Measurements from ENCODE around the gene TRMT13.

The TRMT13 gene

GRCh38 chr1:100132566-100133477, at the start of gene TRMT13, which contains the start of gene SASS6:
TSS of gene TRMT13 (plus strand) at chr1:100133163. CDS start at chr1:100133169, 6 bp downstream.
TSS of gene SASS6 (minus strand) at chr1:100132930. CDS start at chr1:100132814, 116 bp downstream.
- peak; percentile 93 for DNase-seq (ENCODE audit: low spot score)

GRCh38 chr1:100087396-100087795, 45.6 kb upstream of the TRMT13 start:
- no peak for DNase-seq (ENCODE audit: low spot score)

- no peak for DNase-seq (ENCODE audit: low spot score)
These were observed 43.9 kb upstream of the TRMT13 start for GRCh38 chr1:100089082-100089481.

- no peak for DNase-seq (ENCODE audit: low spot score)
These were observed 42.5 kb upstream of the TRMT13 start for GRCh38 chr1:100090471-100090870.

- DNase-seq (ENCODE audit: low spot score): no peak
These were observed 32.8 kb upstream of the TRMT13 start for GRCh38 chr1:100100202-100100601.

GRCh38 chr1:100101564-100101963, 31.4 kb upstream of the TRMT13 start:
- no peak for DNase-seq (ENCODE audit: low spot score)

- DNase-seq (ENCODE audit: low spot score): no peak
These were observed 25.3 kb upstream of the TRMT13 start for GRCh38 chr1:100107696-100108095.

GRCh38 chr1:100109554-100110066, 23.4 kb upstream of the TRMT13 start:
- no peak for DNase-seq (ENCODE audit: low spot score)

GRCh38 chr1:100115524-100115923, 17.4 kb upstream of the TRMT13 start:
- DNase-seq (ENCODE audit: low spot score): no peak

GRCh38 chr1:100122177-100122576, 10.8 kb upstream of the TRMT13 start:
- DNase-seq (ENCODE audit: low spot score): no peak

GRCh38 chr1:100127226-100127625, 5.7 kb upstream of the TRMT13 start:
- DNase-seq (ENCODE audit: low spot score): no peak

- peak; percentile 17 for DNase-seq (ENCODE audit: low spot score)
These were observed 2.3 kb upstream of the TRMT13 start for GRCh38 chr1:100130552-100131077.

GRCh38 chr1:100131623-100132022, 1.3 kb upstream of the TRMT13 start:
- no peak for DNase-seq (ENCODE audit: low spot score)

GRCh38 chr1:100134872-100135271, 1.9 kb downstream of the TRMT13 start:
- DNase-seq (ENCODE audit: low spot score): no peak

GRCh38 chr1:100137602-100138001, 4.6 kb downstream of the TRMT13 start:
- DNase-seq (ENCODE audit: low spot score): no peak

GRCh38 chr1:100141192-100141591, 8.2 kb downstream of the TRMT13 start:
- no peak for DNase-seq (ENCODE audit: low spot score)

GRCh38 chr1:100142343-100142742, 9.4 kb downstream of the TRMT13 start:
- no peak for DNase-seq (ENCODE audit: low spot score)

GRCh38 chr1:100145116-100145515, 12.2 kb downstream of the TRMT13 start:
- no peak for DNase-seq (ENCODE audit: low spot score)

GRCh38 chr1:100146958-100147357, 14.0 kb downstream of the TRMT13 start:
- no peak for DNase-seq (ENCODE audit: low spot score)

GRCh38 chr1:100147875-100148274, 14.9 kb downstream of the TRMT13 start:
- no peak for DNase-seq (ENCODE audit: low spot score)

GRCh38 chr1:100151679-100152078, 18.7 kb downstream of the TRMT13 start:
- DNase-seq (ENCODE audit: low spot score): no peak

- DNase-seq (ENCODE audit: low spot score): no peak
These were observed 19.3 kb downstream of the TRMT13 start for GRCh38 chr1:100152271-100152670.

- no peak for DNase-seq (ENCODE audit: low spot score)
These were observed 29.9 kb downstream of the TRMT13 start for GRCh38 chr1:100162881-100163280.

All from hematopoietic multipotent progenitor cell treated with erythropoietin and hydrocortisone succinate and interleukin-3 and kit ligand, for 15 days (in vitro differentiated cells).